H9 (cell line): ENCODE results near the gene TIRAP. TPM values are rescaled to one million over a fixed set of nuclear protein-coding genes. Genes with fewer than 3 reads are reported as not detected.

ENCODE experiments used
- DNase-seq: peaks from one replicate; pipeline ENCODE4 v3.0.0-alpha.2; 2017
- H2AFZ ChIP-seq: one replicate; pipeline ENCODE4 v1.6.1; 2013; ENCODE audit warnings: mild to moderate bottlenecking, low read length, control low read depth, moderate library complexity
- H2AK5ac ChIP-seq: 2 replicates; pipeline ENCODE4 v1.6.1; 2013; ENCODE audit warnings: low read length, control low read depth, mixed read lengths; ENCODE audit not compliant: insufficient read length
- H2BK120ac ChIP-seq: one replicate; pipeline ENCODE4 v1.6.1; 2013; ENCODE audit warnings: low read depth, mild to moderate bottlenecking, low read length, control low read depth, inconsistent platforms; ENCODE audit not compliant: poor library complexity, severe bottlenecking
- H2BK12ac ChIP-seq: 2 replicates; pipeline ENCODE4 v1.6.1; 2013; ENCODE audit warnings: low read length, control low read depth, mixed read lengths, low read depth; ENCODE audit not compliant: insufficient read length
- H2BK15ac ChIP-seq: 2 replicates; pipeline ENCODE4 v1.6.1; 2013; ENCODE audit warnings: low read depth, low read length, control low read depth
- H2BK20ac ChIP-seq: one replicate; pipeline ENCODE4 v1.6.1; 2013; ENCODE audit warnings: low read depth, mild to moderate bottlenecking, low read length, control low read depth, inconsistent platforms; ENCODE audit not compliant: poor library complexity, severe bottlenecking
- H2BK5ac ChIP-seq: 2 replicates; pipeline ENCODE4 v1.6.1; 2013; ENCODE audit warnings: low read length, control low read depth, mixed read lengths; ENCODE audit not compliant: insufficient read length
- H3K14ac ChIP-seq: 2 replicates; pipeline ENCODE4 v1.6.1; 2013; ENCODE audit warnings: low read length, control low read depth; ENCODE audit not compliant: insufficient read depth
- H3K18ac ChIP-seq: 2 replicates; pipeline ENCODE4 v1.6.1; 2013; ENCODE audit warnings: low read depth, mild to moderate bottlenecking, mixed read lengths, low read length, control low read depth; ENCODE audit not compliant: insufficient read length
- H3K23ac ChIP-seq: 2 replicates; pipeline ENCODE4 v1.6.1; 2013; ENCODE audit warnings: low read length, control low read depth, mixed read lengths, low read depth; ENCODE audit not compliant: insufficient read length
- H3K23me2 ChIP-seq: 2 replicates; pipeline ENCODE4 v1.6.1; 2013; ENCODE audit warnings: low read depth, mild to moderate bottlenecking, mixed read lengths, low read length, control low read depth; ENCODE audit not compliant: insufficient read length, poor library complexity, severe bottlenecking
- H3K27ac ChIP-seq: 2 replicates; pipeline ENCODE4 v1.5.1; 2013; ENCODE audit warnings: low read length, control low read depth, mixed read lengths, low read depth; ENCODE audit not compliant: insufficient read length
- H3K27me3 ChIP-seq: 2 replicates; pipeline ENCODE4 v1.6.1; 2013; ENCODE audit warnings: low read length, control low read depth, inconsistent platforms; ENCODE audit not compliant: insufficient read depth
- H3K4ac ChIP-seq: 2 replicates; pipeline ENCODE4 v1.6.1; 2013; ENCODE audit warnings: low read depth, mild to moderate bottlenecking, control low read depth, inconsistent platforms, low read length, moderate library complexity
- H3K4me1 ChIP-seq: 2 replicates; pipeline ENCODE4 v1.6.1; 2013; ENCODE audit warnings: low read length, control low read depth, inconsistent platforms; ENCODE audit not compliant: insufficient read depth
- H3K4me2 ChIP-seq: 2 replicates; pipeline ENCODE4 v1.6.1; 2013; ENCODE audit warnings: low read length, control low read depth, mixed read lengths; ENCODE audit not compliant: insufficient read length, insufficient read depth
- H3K56ac ChIP-seq: 2 replicates; pipeline ENCODE4 v1.6.1; 2013; ENCODE audit warnings: low read depth, mild to moderate bottlenecking, mixed read lengths, low read length, control low read depth; ENCODE audit not compliant: insufficient read length
- H3K79me1 ChIP-seq: 2 replicates; pipeline ENCODE4 v1.6.1; 2013; ENCODE audit warnings: low read depth, mild to moderate bottlenecking, moderate library complexity, low read length, control low read depth, inconsistent platforms; ENCODE audit not compliant: insufficient read depth, poor library complexity, severe bottlenecking
- H3K79me2 ChIP-seq: 2 replicates; pipeline ENCODE4 v1.6.1; 2013; ENCODE audit warnings: low read length, control low read depth, inconsistent platforms; ENCODE audit not compliant: insufficient read depth
- H3K9ac ChIP-seq: 2 replicates; pipeline ENCODE4 v1.6.1; 2013; ENCODE audit warnings: low read length, control low read depth, mixed read lengths; ENCODE audit not compliant: insufficient read length; ENCODE audit errors: extremely low read depth
- H3K9me3 ChIP-seq: one replicate; pipeline ENCODE4 v1.6.1; 2013; ENCODE audit warnings: low read depth, low read length, inconsistent platforms; ENCODE audit not compliant: control insufficient read depth
- H3T11ph ChIP-seq: one replicate; pipeline ENCODE4 v1.6.1; 2013; ENCODE audit warnings: mild to moderate bottlenecking, low read length, control low read depth, inconsistent platforms
- H4K20me1 ChIP-seq: one replicate; pipeline ENCODE4 v1.6.1; 2013; ENCODE audit not compliant: control insufficient read depth, insufficient read length, insufficient read depth
- H4K5ac ChIP-seq: 2 replicates; pipeline ENCODE4 v1.6.1; 2013; ENCODE audit warnings: low read depth, mild to moderate bottlenecking, mixed read lengths, low read length, control low read depth; ENCODE audit not compliant: insufficient read length
- H4K8ac ChIP-seq: replicated peaks from 2 replicates; pipeline ENCODE4 v1.6.1; 2013; ENCODE audit warnings: low read length, control low read depth, mixed read lengths, low read depth; ENCODE audit not compliant: insufficient read length
- H4K91ac ChIP-seq: 2 replicates; pipeline ENCODE4 v1.6.1; 2013; ENCODE audit warnings: low read depth, mild to moderate bottlenecking, moderate library complexity, mixed read lengths, low read length, control low read depth; ENCODE audit not compliant: insufficient read length
- H3K27ac Mint-ChIP-seq, 3 experiments: 2 replicates in 2 of 3; 3 replicates in 1 of 3; pipeline ENCODE4 v1.8.0; 2020 to 2021; ENCODE audit warnings: mixed read lengths in 3 of 3, mild to moderate bottlenecking in 1 of 3, moderate library complexity in 1 of 3
- H3K27me3 Mint-ChIP-seq: 2 replicates; pipeline ENCODE4 v1.8.0; 2021; ENCODE audit warnings: low read depth, mild to moderate bottlenecking, moderate library complexity, mixed read lengths
- H3K36me3 Mint-ChIP-seq, 3 experiments: 2 replicates in 2 of 3; 3 replicates in 1 of 3; pipeline ENCODE4 v1.8.0; 2020 to 2021; ENCODE audit warnings: low read depth in 3 of 3, mixed read lengths in 3 of 3; ENCODE audit not compliant: insufficient read depth in 1 of 3
- H3K4me1 Mint-ChIP-seq, 2 experiments: 2 replicates each; pipeline ENCODE4 v1.8.0; 2020; ENCODE audit warnings: mixed read lengths in 2 of 2
- H3K4me3 Mint-ChIP-seq, 2 experiments: 2 replicates in 1 of 2; 3 replicates in 1 of 2; pipeline ENCODE4 v1.8.0; 2020 to 2021; ENCODE audit warnings: mild to moderate bottlenecking in 2 of 2, mixed read lengths in 2 of 2, moderate library complexity in 1 of 2
- H3K9me3 Mint-ChIP-seq, 2 experiments: 2 replicates in 1 of 2; 3 replicates in 1 of 2; pipeline ENCODE4 v1.8.0; 2020; ENCODE audit warnings: mild to moderate bottlenecking in 2 of 2, mixed read lengths in 2 of 2, moderate library complexity in 1 of 2
- CTCF ChIP-seq: fragments of 200-600 bp; sonication (generic); conservative IDR thresholded peaks from 3 replicates; pipeline ENCODE4 v1.8.0; 2021; ENCODE audit warnings: antibody characterized with exemption, mild to moderate bottlenecking
- whole genome bisulfite sequencing: extraction: QIAGEN DNeasy Blood & Tissue Kit; methylation state at CpG from one replicate; pipeline ENCODE4 v1.1.7; 2013; ENCODE audit warnings: missing lambda C conversion rate, low lambda C conversion rate, mixed read lengths; ENCODE audit not compliant: insufficient read length; ENCODE audit errors: extremely low coverage; 5-methylcytosine and 5-hydroxymethylcytosine counted together
- total RNA-seq: library from RNA; stranded (reverse); gene quantifications from 2 replicates; pipeline ENCODE4 v1.2.1, GENCODE V29; 2021

TIRAP gene
- total RNA-seq, 1 experiment from 2014 or later = 7.0 TPM

GRCh38 chr11:126281666-126282175 is 1.2 kb upstream of the TIRAP start:
- TF ChIP-seq CTCF = no peak
- H3K4me2 ChIP-seq = peak overlapping the region; percentile 98
- peaks cover 14% of the 10 kb centered on the region for H3K27me3 Mint-ChIP-seq

More at GRCh38 chr11:126281666-126282175, 1.2 kb upstream of the TIRAP start:
- DNase-seq = no peak
- no peak overlapping the region for H4K91ac ChIP-seq
- H3K9me3 ChIP-seq = no peaks in the 10 kb centered on the region
- H3K79me2 ChIP-seq = no peaks in the 10 kb centered on the region
- no peak overlapping the region for H3K9ac ChIP-seq
- H2BK5ac ChIP-seq = no peak overlapping the region
- H3K18ac ChIP-seq = no peak overlapping the region
- peak overlapping the region; percentile 77 to 86 for H3K4me3 Mint-ChIP-seq
- H2BK15ac ChIP-seq = no peak overlapping the region
- peaks cover 13% of the 10 kb centered on the region for H3K23me2 ChIP-seq
- H3K79me1 ChIP-seq = no peaks in the 10 kb centered on the region
- H3K56ac ChIP-seq = no peak overlapping the region
- H3K27ac ChIP-seq = no peak overlapping the region
- no peak overlapping the region for H3K27ac Mint-ChIP-seq
- peaks cover 14 to 16% of the 10 kb centered on the region in 2 experiments for H3K4me1 Mint-ChIP-seq
- no peak overlapping the region for H3K14ac ChIP-seq
- H2BK12ac ChIP-seq = no peak overlapping the region
- no CpG with 5 or more reads among the region's 10 CpGs for WGBS
- H4K8ac ChIP-seq = no peak overlapping the region
- no peak overlapping the region for H3K4ac ChIP-seq
- no peaks in the 10 kb centered on the region; a peak in 1 of 5 replicates for H3K9me3 Mint-ChIP-seq
- H3K27me3 ChIP-seq = peaks cover 2% of the 10 kb centered on the region; the same call in 1 of the 2 replicates
- H2AK5ac ChIP-seq = no peak overlapping the region
- H3T11ph ChIP-seq = no peak overlapping the region
- peaks cover 4% of the 10 kb centered on the region; the same call in 1 of the 2 replicates for H3K4me1 ChIP-seq
- H4K20me1 ChIP-seq = no peaks in the 10 kb centered on the region
- H2AFZ ChIP-seq = no peak overlapping the region
- no peak overlapping the region for H3K23ac ChIP-seq
- no peak overlapping the region for H2BK120ac ChIP-seq
- no peak overlapping the region for H4K5ac ChIP-seq
- H2BK20ac ChIP-seq = no peak overlapping the region
- H3K36me3 Mint-ChIP-seq = peaks cover 3 to 21% (median 10%) of the 10 kb centered on the region in 3 experiments; a peak in 6 of 7 replicates
